HG02678 (cell line): ENCODE measurements around the gene HDAC11.
"Not testable (repeated sequence)": the region's sequence is repeated elsewhere in the genome, so short reads cannot be mapped to it uniquely, and the experiment has no call there.

Source experiments
- ATAC-seq: cut with Tn5 transposase; IDR thresholded peaks from one replicate; pipeline ENCODE4 v1.9.1; 2021; ENCODE audit warnings: mild to moderate bottlenecking, moderate library complexity; ENCODE audit not compliant: unreplicated experiment

The HDAC11 gene

DNA sequence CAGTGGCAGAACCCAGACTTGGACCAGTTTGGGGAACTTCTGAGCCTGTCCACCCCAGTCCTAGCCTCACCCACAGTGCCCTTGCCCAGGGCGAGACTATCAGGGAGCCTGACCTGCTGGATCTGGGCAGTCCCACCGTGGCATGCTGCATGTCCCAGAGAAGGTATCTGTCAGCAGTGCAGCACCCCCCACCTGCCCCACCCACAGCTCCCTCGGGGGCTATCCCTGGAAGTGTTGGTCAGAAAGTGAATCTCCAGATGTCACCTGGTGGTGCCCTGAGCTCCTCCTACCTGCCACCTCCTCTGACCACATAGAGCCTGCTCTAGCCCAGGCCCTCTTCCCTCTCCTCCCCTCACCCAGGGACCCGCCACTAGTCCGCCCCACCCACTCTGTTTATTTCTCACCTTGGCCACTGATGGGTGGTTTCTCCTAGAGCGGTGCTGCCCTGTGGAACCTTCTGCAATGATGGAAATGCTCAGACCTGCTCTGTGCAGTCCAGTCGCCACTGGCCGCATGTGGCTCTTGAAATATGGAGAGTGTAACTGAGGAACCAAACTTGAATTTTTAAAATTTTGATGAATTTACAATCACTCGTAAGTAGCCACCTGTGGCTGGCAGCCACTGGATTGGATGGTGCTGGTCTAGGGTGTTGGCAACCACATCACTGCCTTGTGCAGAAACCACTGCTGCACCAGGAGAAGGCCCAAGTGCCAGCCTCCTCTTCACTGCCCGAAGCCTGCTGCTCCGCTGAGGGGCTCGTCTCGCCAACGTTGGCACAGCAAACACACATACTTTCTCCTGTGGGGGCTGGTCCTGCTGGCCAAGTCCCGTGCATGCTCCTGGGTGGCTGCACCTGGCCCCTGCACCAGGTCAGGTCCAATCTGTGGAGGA, 13.1 kb downstream of the HDAC11 start:
- no peak for ATAC-seq

DNA sequence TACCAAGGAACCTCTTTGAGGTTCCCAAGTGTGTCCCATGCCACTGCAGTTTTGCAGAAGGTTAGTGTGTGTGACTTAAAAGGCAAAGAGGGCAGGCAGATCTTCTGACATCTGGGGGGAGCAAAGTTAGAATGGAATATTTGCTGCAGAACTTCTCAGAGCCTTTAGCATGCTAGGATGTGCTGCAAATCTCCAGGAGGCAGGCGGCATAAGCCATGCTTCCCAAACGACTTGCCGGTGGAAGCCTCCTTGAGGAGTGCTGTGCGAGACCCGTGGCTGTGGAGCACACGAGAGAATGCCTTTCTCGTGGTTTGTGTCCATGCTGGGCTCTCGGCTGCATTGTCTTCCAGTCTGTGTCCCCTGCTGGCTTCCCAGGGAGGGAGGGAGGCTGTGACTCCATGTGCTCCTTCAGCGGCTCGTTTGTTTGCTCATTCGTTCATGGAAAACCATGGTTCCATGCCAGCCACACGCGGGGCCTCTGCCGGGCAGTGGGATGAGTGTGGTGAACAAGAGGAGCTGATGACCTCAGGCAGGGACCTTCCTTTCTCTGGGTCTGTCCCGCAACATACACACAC, 13.8 kb downstream of the HDAC11 start:
- ATAC-seq, result no peak

DNA sequence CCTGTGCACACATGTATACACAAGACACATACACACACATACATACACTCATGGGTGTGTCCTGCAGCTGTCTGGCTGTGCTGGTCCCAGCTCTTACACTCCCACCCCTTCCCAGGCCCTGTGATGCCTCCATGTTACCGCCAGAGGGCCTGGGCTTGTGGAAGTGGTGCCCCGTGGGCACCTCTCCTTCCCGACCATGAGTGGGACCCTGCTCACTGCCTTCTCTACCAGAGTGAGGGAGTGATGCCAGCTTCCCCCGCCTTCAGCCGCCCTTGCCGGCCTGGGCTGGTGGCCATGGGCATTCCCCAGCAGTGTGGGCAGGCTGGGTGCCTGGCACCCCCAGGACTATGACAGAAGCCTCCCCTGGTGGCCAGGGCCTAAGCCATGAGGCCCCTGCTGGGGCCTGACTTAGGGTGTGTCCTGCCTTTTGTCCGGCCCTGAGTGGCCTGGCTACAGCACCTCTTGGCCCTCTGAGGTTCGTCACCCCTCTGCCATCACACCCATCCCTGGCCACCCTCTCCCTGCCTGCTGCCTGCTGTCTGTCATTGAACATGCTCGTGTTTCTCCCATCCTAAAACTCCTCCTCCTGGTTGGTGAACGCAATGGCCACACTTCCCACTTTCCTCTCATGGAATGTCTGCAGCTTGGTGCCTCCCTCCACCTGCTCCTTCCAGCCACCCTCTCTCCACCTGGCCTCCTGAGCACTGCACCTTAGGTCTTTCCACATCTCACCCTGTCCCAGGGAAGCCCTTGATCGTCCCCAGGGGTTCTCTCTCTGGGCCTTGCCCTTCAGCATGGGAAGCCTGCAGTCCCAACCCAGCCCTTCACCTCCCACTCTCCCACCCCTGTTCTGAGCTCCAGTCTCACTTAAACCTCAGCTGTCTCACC, 14.6 kb downstream of the HDAC11 start:
- no peak for ATAC-seq

DNA sequence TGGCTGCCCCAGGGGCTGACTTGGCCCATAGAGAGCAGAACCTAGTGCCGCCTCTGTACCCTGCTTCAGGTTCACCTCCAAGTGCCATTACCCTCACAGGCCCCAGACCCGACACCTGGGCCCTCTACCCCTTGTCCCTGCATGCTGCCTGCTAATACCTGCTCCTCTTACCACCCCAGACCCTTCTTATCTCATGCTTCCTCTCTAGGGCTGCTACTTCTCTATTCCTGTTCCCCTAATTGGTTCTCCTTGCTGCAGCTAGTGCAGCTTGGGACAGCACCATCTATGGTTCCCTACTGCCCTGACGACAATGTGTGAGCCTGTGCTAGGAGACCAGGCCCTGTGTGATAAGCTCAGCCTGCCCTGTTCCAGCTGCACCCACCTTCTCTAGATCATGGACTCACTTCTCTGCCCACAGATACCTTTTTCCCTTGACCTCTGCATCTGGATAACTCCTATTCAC, 15.3 kb downstream of the HDAC11 start:
- ATAC-seq, result no peak

DNA sequence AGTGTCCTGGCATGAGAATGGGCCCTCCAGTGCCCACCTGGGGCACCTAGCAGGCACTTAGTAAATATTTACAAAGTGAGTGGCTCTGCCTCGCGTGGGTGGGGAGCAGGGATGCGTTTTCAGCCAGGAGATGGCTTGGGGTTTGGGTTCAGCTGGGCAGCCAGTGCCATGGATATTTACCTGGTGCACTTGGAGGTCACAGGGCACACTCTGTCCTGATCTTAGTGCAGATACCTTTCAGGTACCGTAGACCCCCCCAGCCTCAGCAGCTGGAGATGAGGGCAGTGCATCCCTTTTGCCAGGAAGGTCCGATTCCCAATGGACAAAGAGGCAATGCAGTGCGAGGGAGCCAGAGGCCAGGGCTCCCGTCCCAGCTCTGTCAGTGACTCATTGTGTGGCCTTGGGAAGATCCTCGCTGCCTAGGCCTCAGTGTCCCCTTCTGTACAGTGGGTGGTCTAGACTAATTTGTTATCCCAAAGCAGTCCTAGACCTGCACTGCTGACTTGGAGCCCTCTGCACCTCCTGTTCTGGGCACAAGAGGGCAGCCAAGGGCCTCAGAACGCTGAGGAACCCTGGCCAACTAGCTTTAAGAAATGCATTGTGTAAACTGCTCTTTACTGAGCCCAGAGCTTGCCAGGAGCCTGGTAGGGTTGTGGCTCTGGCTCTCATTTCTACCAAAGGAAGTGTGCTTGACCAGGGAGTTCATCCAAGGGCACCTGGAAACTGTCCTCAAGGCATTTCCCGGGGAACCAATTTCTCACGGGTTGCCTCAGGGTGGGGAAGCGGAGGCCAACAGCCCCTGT, 16.0 kb downstream of the HDAC11 start:
- peak; percentile 84 for ATAC-seq

DNA sequence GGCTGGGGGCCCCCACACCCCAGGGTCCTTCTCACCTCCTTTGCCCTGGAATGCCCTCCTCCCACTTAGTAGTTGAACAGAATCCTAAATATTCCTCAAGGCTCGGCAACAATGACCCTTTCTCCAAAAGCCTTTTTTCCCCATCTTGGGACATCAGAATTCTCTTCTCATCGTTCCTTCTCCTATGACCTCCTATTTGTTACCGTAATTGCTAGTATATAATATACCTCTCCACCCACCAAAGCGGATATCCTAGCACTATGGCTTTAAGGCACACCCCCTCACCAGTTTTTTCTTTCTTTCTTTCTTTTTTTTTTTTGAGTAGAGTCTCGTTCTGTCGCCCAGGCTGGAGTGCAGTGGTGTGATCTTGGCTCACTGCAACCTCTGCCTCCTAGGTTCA, 16.8 kb downstream of the HDAC11 start:
- ATAC-seq, result no peak

DNA sequence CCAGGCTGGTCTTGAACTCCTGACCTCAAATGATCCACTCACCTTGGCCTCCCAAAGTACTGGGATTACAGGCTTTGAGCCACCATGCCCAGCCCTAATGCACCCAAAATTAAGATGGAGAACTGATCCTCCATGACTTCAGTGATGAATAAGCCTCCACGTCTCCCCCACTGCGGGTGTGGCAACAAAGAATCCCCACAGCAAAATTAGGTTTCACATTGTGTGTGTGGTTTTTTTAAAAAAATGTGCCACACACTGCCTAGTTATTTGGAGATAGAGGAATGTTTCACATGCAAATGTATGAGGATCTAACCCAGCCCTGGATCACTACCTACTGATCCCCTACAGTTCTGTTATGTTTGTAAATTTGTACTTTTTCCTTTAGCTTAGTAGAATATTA, 17.3 kb downstream of the HDAC11 start:
- no peak for ATAC-seq

DNA sequence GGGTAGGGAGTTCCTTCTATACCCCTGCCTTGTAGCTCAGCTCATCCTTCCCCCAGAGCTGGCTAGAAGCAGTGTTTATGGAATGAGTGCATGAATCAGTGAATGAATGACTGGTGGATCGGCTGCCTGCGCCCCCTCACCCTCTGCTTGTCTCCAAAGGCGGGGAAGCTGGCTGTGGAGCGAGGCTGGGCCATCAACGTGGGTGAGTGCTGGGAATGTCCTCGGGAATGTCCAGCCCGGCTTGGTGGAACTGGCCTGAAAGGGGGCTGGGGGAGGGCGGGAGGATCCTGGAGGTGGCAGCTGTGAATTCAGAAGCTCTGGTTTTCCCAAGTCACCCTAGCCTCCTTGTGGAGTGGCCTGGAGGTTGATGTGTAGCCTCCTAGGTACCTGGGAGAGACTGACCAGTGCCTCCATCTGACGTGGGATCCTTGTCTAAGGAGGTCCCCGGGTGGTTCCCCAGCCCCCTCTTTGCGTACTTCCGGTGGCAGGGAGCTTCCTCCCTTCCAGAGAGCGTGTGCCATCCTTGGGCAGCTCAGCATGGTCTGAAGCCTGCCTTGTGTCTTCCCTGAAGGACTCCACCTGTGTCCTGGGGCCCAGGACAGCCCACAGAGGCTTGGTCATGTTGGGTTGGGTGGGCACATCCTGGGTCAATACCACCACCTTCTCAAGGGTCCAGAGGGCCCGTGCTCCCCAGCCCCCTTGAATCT, 18.4 kb downstream of the HDAC11 start:
- ATAC-seq, result no peak

DNA sequence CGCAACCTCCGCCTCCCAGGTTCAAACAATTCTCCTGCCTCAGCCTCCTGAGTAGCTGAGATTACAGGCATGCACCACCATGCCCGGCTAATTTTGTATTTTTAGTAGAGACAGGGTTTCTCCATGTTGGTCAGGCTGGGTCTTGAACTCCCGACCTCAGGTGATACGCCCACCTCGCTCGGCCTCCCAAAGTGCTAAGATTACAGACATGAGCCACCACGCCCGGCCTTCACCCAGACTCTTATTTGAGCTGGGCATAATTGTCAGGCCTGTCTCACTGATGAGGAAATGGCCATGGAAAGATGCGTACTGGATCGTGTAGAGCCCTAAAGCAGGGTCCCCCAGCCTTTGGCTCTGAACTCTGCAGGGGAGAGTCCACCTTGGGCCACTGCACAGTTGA, 19.1 kb downstream of the HDAC11 start:
- ATAC-seq, result not testable (repeated sequence)

DNA sequence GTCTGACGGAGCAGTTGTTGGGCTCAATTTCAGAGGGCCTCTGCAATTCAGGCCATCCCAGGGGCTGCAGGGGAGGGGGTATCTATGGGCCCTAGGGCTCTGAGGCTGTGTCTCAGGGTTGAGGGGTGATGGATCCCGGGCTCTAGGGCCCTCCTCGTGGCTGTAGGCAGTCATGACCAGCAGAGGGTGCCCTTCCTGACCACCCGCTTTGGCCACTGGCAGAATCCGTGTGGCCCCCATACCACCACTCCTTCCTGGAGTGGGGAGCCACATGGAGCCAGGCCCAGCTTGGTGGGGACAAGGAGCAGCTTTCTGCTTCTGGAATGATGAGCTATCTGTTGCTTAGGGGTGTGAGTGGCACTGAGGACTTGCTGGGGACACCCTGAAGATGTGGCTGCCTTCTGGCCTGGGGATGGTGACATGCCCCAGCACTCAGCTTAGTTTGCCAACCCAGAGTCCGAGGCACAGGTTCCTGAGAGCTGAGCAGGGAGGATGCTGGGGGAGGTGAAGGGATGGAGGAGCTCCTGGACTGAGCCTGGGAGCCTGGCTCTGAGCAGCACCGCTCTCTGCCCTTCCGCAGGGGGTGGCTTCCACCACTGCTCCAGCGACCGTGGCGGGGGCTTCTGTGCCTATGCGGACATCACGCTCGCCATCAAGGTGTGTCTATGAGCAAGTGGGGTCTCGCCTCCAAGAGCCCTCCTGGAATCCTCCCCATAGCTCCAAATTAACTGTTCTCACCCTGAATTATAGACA, 20.2 kb downstream of the HDAC11 start:
- ATAC-seq, result no peak

DNA sequence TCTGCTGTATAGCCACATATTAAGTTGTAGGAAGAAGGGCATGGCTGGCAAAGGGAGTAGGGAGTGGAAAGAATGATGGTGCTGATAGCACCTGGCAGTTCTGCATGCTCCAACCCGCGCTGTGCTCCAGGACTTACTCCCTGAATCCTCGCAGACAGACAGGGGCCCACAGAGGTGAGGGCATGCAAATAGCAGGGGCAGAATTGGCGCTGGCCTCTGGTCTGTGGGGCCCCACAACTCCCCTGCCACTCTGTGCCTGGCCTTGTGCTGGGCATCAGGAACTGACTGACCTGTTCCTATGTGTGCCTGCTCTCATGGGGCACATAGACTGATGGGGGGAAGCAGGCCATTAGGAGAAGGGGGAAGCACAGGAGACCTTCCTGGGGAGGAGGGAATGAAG, 20.9 kb downstream of the HDAC11 start:
- ATAC-seq, result no peak

DNA sequence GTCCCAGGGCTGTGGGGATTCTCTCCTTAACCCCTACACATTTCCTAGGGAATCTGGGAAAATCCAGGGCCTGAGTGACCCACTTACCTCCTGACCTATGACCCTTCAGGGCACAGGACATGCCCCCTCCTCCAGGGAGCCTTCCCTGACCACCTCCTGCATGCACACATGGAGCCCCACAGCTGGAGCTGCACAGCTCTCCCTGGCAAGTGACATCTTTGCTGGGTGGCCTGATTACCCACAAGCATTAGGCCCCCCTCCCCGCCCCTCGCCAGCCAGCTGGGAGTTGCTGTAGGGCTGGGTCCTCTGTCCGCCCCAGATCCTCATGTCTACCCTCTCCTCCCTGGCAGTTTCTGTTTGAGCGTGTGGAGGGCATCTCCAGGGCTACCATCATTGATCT, 21.4 kb downstream of the HDAC11 start:
- no peak for ATAC-seq

DNA sequence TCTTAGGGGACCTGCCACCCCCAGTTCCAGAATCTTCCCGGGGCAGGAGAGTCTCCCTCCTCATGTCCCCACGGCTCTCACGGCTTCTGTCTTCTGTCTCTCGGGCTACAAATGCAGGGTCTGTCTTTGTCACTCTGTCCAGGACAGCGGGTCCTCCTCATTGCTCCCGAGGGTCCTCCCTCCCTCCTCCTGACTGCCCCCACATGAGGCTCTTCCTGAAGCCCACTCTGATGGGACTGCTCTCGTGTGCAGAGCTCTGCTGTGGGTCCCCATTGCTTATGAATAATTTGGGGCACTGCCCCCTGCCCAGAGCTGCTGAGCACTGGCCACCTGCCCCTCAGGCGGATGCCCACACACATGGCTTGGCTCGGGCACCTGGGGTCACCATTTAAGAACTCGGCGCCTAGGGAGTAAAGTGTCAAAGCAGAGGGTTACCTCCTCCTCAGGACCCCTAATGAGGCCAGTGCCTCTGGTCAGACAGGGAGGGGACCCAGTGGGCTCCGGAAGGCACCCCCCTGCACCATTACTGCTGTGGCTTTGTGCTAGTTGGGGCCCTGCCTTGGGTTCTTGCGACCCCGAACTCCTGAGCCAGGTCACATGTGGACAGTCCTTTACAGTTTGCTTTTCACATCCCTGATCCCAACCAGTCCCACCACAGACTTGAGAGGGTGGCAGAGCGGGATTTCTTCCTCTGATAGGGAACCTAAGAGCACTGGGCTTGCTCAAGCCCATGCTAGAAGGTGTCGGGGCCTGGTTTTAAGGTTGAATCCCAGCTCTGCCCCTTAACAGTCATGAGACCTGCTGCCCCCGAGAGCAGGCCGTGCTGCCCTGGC, 22.1 kb downstream of the HDAC11 start:
- ATAC-seq, result no peak

DNA sequence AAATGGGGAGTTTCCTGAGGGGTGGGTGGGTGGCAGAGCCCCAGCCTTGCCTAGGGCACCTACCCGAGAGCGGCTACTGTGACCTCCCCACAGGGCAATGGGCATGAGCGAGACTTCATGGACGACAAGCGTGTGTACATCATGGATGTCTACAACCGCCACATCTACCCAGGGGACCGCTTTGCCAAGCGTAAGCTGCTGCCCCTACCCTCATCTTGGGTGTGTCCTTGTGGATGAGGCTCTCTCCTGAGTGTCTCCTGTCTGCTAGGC, 22.6 kb downstream of the HDAC11 start:
- ATAC-seq, result no peak

DNA sequence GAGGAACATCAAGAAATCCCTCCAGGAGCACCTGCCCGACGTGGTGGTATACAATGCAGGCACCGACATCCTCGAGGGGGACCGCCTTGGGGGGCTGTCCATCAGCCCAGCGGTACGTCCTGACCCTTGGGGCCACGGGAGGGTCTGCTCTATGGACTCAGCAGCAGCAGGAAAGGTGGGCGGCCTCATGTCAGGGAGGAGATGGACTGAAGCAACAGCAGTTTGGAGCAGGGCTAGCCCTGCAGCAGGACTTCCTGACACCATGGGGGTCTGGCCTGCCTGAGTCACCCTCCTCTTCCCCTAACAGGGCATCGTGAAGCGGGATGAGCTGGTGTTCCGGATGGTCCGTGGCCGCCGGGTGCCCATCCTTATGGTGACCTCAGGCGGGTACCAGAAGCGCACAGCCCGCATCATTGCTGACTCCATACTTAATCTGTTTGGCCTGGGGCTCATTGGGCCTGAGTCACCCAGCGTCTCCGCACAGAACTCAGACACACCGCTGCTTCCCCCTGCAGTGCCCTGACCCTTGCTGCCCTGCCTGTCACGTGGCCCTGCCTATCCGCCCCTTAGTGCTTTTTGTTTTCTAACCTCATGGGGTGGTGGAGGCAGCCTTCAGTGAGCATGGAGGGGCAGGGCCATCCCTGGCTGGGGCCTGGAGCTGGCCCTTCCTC, 24.2 kb downstream of the HDAC11 start:
- ATAC-seq, result no peak

DNA sequence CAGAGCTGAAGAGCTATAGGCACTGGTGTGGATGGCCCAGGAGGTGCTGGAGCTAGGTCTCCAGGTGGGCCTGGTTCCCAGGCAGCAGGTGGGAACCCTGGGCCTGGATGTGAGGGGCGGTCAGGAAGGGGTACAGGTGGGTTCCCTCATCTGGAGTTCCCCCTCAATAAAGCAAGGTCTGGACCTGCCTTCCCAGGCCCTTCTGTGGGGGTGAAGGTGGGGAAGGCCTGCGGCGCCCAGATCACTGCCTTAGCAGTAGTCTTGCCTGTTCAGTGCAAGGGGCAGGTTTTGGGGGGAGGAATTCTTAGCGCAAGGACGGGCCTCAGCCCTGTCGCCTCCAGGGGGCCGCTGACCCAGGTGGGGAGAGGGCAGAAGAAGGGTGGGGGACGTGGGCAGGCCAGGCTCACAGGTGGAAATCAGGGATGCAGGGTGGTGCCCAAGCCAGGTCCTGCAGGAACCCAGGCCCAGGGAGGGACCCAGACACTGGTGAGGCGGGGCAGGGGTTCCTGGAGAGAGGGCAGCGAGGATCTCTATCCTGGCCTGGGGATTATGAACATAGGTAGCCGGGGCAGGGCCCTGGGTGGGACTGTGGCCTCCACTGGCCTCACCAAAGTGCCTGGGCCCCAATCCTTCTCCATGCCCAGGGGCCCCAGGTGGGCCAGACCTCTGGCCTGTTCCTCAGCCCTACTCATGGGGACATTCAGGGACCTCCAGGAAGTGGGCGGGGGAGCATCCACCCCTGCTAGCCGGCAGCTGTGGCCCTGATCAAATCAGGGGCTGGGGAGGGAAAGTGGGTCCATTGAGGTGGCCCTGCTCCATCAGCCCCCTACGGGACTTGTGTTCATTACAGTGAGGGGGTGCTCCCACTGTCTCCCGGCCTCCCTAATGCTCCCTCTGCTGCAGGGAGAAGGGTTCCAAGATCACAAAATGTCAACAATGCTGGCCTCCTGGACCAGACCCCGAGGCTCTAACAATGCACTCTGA, 25.3 kb downstream of the HDAC11 start:
- ATAC-seq, result no peak

DNA sequence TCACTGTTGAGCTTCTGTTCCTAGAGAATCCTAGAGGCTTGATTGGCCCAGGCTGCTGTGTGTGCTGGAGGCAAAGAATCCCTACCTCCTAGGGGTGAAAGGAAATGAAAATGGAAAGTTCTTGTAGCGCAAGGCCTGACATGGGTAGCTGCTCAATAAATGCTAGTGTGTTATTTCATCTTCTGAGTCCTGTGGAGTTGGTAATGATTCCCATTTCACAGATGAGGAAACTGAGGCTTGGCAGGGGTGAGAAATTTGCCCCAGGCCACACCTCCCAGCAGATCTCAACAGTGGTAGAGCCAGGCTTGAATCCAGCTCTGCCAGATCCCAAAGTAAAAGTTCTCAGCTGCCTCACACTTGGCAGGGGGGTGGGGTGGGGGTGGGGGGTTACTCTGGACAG, 26.1 kb downstream of the HDAC11 start:
- ATAC-seq, result no peak
